GM12875 (cell line): Measurements from ENCODE around the gene SPATA24.

Experiments
- H3K4me3 ChIP-seq: one replicate; pipeline ENCODE4 v1.5.1; 2011; ENCODE audit warnings: low read depth, low read length, control low read depth
- CTCF ChIP-seq: IDR thresholded peaks from 2 replicates; pipeline ENCODE4 v1.5.1; 2011; ENCODE audit warnings: low read depth, mild to moderate bottlenecking, control low read depth, inconsistent platforms, low read length, moderate library complexity, borderline replicate concordance; ENCODE audit not compliant: insufficient read depth

Gene SPATA24

DNA sequence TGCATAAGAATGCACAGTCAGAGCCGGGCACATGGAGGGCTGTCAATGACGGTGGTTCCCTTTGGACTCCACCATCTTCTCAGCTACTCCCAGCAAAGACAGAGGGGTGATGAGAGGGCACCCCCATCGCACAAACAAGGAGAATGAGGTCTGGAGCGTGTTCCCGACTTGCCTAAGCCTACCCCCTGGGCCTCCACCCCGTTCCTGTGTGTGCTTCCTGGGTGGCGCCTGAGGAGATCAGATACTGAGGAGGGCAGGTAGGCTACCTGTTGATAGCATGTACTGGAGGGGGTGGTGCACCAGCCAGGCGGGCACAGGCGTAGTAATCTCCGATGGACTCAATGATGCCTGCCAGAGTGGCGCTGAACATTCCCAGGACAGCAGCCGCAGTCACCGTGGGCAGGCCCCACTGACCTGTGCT, 24.9 kb downstream of the SPATA24 start:
- no peak overlapping the region for H3K4me3 ChIP-seq
- TF ChIP-seq CTCF = no peak

GRCh38 chr5:139378101-139378825, 25.6 kb downstream of the SPATA24 start:
- no peak for TF ChIP-seq CTCF
- H3K4me3 ChIP-seq = no peak overlapping the region

DNA sequence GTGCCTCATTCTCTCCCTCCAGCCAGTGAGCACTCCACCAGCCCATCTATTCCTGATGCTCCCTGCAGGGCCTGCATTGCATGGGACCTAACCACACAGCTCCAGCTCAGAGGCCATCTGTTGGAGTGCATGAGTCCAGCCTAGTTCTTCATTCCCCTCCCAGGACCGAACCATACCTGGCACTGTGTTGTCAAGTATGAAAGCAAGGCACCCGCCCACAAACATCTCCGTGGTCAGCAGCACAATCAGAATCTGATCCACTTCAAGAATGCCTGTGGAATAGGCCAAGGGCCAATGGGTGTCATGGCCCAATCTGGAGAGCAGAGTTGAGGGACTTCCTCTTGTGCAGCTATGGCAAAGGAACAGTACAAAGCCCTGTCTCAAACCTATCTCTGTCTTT, 26.7 kb downstream of the SPATA24 start:
- H3K4me3 ChIP-seq = no peak overlapping the region
- no peak for TF ChIP-seq CTCF

DNA sequence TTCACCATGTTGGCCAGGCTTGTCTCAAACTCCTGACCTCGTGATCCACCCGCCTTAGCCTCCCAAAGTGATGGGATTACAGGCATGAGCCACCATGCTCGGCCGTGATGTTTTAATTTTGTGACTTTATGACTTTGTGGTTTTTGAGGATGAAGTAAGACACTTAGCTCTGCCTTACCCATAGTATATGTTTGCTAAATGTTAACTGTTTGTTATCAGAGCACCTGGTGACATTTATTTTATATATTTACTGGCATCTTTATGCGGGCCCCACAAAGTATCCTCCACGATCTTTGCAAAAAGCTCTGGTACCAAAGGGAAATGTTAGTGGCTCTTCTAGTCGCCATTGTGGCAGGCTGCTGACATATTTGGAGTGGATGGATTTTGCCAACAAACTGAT, 27.5 kb downstream of the SPATA24 start:
- no peak overlapping the region for H3K4me3 ChIP-seq
- no peak for TF ChIP-seq CTCF

DNA sequence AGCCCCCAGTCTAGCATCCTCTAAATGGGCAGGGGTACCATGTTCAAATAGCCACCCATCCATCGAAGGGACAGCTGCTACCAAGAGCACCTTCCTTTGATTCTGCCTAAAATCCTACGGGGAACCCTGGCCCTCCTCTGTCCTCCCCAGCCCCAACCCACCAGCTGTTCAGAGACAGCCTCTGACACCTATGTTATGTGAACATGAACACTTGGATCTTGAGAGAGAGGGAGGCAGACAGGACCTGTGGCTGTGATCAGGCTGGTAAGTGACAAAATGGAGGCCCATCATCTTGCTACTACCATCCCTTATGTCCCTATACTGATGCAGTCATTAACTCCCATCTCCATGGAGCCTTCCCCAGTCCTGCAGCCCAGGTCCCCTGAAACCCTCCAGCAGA, 29.0 kb downstream of the SPATA24 start:
- TF ChIP-seq CTCF = no peak
- H3K4me3 ChIP-seq = no peak overlapping the region

DNA sequence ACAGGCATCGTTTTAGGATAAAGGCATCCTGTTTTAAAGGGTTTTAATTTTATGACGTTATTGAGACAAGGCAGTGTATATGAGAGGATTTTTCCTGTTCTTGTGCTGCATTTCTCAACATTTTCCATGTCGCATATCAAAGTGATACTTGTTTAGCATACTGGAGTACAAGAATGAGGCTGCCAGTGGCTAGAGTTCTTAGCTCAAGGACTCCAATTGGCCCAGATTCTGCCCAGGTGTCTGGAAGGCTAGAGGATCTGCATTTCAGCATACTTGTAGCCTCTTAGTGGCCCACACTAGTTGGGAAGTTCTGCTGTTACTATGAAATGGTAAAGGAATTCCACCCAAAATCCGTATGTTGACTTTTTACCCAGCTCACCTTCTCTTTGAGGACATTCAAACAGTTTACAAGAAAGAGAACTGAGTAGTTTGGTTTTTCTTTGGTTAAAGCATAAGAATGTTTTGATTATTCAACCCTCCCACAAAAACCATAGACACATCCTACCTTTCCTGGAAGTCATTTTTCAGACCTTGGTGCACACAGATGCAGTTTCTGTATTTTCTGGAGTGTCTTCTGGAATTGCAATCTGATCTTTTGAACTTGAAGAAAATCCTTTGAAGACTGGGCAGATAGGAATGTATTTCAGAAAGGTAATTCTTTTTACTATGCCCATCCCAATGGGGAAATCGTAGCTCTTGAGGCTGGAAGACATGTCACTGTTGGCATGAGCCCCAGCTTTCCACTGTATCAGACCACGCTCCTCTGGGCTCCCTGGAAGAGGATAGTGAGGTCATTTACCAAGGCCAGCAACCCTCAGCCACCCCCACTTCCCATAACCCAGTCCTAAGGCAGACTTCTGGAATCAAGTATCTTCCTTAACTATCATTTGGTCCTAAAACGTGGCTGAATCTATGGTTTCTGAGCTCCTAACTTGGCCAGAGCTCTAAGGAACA, 32.1 kb downstream of the SPATA24 start:
- H3K4me3 ChIP-seq = no peak overlapping the region
- TF ChIP-seq CTCF = no peak
